Measurements from ENCODE around the gene SLC1A2. TPM values are rescaled to one million over a fixed set of nuclear protein-coding genes. Genes with fewer than 3 reads are reported as not detected.
A peak's percentile ranks its signal among the peaks of the same experiment; 100 is the strongest.

SLC1A2 gene
- total RNA-seq, 4 donors from 2014 or later = 0.05 to 1.2 (median 0.54) TPM

- no peak for TF ChIP-seq POLR2A (IDR thresholded peaks at IDR 0.05)
- TF ChIP-seq, protein P1, sequence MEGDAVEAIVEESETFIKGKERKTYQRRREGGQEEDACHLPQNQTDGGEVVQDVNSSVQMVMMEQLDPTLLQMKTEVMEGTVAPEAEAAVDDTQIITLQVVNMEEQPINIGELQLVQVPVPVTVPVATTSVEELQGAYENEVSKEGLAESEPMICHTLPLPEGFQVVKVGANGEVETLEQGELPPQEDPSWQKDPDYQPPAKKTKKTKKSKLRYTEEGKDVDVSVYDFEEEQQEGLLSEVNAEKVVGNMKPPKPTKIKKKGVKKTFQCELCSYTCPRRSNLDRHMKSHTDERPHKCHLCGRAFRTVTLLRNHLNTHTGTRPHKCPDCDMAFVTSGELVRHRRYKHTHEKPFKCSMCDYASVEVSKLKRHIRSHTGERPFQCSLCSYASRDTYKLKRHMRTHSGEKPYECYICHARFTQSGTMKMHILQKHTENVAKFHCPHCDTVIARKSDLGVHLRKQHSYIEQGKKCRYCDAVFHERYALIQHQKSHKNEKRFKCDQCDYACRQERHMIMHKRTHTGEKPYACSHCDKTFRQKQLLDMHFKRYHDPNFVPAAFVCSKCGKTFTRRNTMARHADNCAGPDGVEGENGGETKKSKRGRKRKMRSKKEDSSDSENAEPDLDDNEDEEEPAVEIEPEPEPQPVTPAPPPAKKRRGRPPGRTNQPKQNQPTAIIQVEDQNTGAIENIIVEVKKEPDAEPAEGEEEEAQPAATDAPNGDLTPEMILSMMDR (IDR thresholded peaks at IDR 0.05) = no peak
- no peaks in the 10 kb centered on the region for H3K36me3 ChIP-seq
- no peaks in the 10 kb centered on the region for H3K27me3 ChIP-seq
- WGBS, 2 donors = 84 to 87% methylated on average over 13 of the region's 13 CpGs
- intact Hi-C loops (cut with DNase I) = loop anchor here (10.0 kb wide), 2 partner anchors 466 to 806 kb away; no protein-coding TSS in a partner anchor
- H3K4me1 ChIP-seq = peaks cover 25 to 28% of the 10 kb centered on the region in 2 donors
- no peak for DNase-seq
- H3K9me3 ChIP-seq = no peaks in the 10 kb centered on the region
- peak overlapping the region in 2 of 3 donors; percentile 55 to 87 for H3K27ac ChIP-seq
- no peak overlapping the region for H3K4me3 ChIP-seq (replicated peaks in 1 of 3)
Measured at GRCh38 chr11:35390737-35391682, 28.3 kb downstream of the SLC1A2 start.

DNA sequence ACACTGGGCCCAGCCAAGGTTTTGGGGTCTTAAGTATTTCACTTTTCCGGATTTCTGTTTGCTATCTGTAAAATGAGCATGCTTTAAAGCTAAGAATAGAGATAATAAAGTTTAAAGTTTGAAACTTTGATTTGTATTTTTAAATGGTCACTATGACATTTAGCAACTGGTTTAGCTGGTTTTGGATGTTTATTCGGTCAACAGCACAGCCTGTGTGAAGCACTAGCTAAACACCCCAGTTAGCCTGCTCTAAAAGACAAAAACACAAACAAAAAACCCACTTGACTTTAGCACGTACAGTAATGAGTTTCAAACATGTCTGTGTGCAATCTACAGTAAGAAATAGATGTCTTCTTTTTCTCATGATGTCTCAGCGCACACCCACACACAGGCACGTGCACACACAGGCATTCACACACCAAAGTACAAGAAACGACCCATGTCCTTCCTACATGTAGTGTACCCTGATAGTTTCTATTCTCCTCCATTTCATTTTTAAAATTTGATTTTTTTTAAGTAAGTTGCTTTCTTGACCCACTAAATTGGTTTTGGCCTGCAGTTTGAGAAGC is 29.4 kb downstream of the SLC1A2 start:
- H3K4me1 ChIP-seq = peaks cover 25 to 28% of the 10 kb centered on the region in 2 donors
- no peaks in the 10 kb centered on the region for H3K27me3 ChIP-seq
- DNase-seq = peak; percentile 9 to 26
- no peaks in the 10 kb centered on the region for H3K36me3 ChIP-seq
- TF ChIP-seq, protein P1 (IDR thresholded peaks at IDR 0.05) = no peak
- TF ChIP-seq POLR2A (IDR thresholded peaks at IDR 0.05) = no peak
- H3K4me3 ChIP-seq (replicated peaks in 1 of 3) = no peak overlapping the region
- H3K9me3 ChIP-seq = no peaks in the 10 kb centered on the region
- 35 to 42% methylated on average over 6 of the region's 6 CpGs for WGBS, 2 donors
- H3K27ac ChIP-seq = peak overlapping the region; percentile 50 to 87 (median 67)
- intact Hi-C loops (cut with DNase I) = loop anchor here (10.0 kb wide), 2 partner anchors 465 to 805 kb away; no protein-coding TSS in a partner anchor

DNA sequence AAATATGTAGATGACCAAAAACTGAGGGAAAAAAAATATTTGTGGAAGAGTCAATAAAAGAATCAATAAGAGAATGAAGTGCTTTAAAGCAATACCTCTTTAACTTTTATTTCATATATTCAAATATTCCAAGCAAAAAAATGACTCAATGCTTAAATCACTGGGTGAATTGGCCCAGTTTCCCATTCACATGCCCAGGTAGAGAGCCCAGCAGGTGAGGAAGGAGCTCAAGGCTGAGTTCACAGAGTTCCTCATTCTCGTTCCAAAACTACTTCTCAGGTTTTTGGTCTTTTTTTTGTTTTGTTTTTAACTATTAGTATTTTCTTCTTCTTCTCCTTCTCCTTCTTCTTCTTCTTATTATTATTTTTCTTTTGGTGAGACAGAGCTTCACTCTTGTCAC is 30.2 kb downstream of the SLC1A2 start:
- 47 to 58% methylated on average over 1 of the region's 1 CpG for WGBS, 2 donors
- no peaks in the 10 kb centered on the region for H3K27me3 ChIP-seq
- no peak overlapping the region for H3K4me3 ChIP-seq (replicated peaks in 1 of 3)
- DNase-seq = peak; percentile 17 to 32
- no peaks in the 10 kb centered on the region for H3K36me3 ChIP-seq
- H3K4me1 ChIP-seq = peaks cover 25 to 28% of the 10 kb centered on the region in 2 donors
- peak overlapping the region; percentile 50 to 87 (median 67) for H3K27ac ChIP-seq
- H3K9me3 ChIP-seq = no peaks in the 10 kb centered on the region
- no peak for TF ChIP-seq POLR2A (IDR thresholded peaks at IDR 0.05)
- TF ChIP-seq, protein P1 (IDR thresholded peaks at IDR 0.05) = no peak
- intact Hi-C loops (cut with DNase I) = no loop called here

DNA sequence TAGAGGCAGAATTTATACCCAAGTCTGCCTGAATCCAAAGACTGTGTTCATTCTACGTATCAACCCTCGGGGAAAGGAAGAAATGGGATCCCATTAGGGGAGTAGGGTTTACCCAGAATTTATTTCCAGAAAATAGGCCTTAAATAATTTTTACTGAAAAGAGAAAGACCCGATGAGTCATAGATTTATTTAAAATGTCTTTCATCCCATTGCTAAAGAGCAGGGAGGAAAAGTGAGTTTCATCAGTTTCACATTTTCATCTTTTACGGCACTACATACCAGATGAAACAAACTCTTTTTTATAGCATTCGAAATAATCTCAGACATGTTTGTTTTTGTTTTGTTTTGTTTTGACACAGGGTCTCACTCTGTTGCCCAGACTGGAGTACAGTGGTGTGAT is 31.3 kb downstream of the SLC1A2 start:
- Histone ChIP-seq H3K4me1 (peaks cover 25 to 28% of the 10 kb centered on the region in 2 donors), H3K36me3 (no peaks in the 10 kb centered on the region), H3K4me3 (replicated peaks in 1 of 3) (no peak overlapping the region), H3K27me3 (no peaks in the 10 kb centered on the region), H3K27ac (no peak overlapping the region), H3K9me3 (no peaks in the 10 kb centered on the region)
- intact Hi-C loops (cut with DNase I) = no loop called here
- WGBS, 2 donors = 89% methylated on average over 5 of the region's 5 CpGs
- TF ChIP-seq, protein P1 (IDR thresholded peaks at IDR 0.05) = no peak
- TF ChIP-seq POLR2A (IDR thresholded peaks at IDR 0.05) = no peak
- no peak for DNase-seq

All from thyroid gland (tissue), 4 donors.